Measurements from ENCODE around the gene ARID3A. TPM values are rescaled to one million over a fixed set of nuclear protein-coding genes. Genes with fewer than 3 reads are reported as not detected.

ARID3A gene
- total and polyA plus RNA-seq, 2 experiments from 2014 or later = 2.8 to 8.5 TPM

- in situ Hi-C loops (cut with MboI) = no loop called here
- Histone ChIP-seq H3K36me3 (ENCODE audit: low read depth) (no peaks in the 10 kb centered on the region; the same call in 1 of the 2 replicates), H3K27ac (no peak overlapping the region), H3K9me2 (ENCODE audit: insufficient read depth) (no peaks in the 10 kb centered on the region), H3K4me1 (ENCODE audit: insufficient read depth) (peaks cover 5% of the 10 kb centered on the region; the same call in 1 of the 2 replicates), H3K4me3 (no peak overlapping the region), H4K20me1 (ENCODE audit: insufficient read depth) (no peaks in the 10 kb centered on the region), H3K4me2 (ENCODE audit: unreplicated experiment) (no peak overlapping the region), H3K79me2 (ENCODE audit: insufficient read depth) (peaks cover 100% of the 10 kb centered on the region), H3F3A (ENCODE audit: insufficient read depth) (no peaks in the 10 kb centered on the region), H3K9me3 (ENCODE audit: low read depth) (no peaks in the 10 kb centered on the region), H2AFZ (no peak overlapping the region), H3K27me3 (replicated peaks; ENCODE audit: insufficient read depth) (no peaks in the 10 kb centered on the region), H3K9ac (no peak overlapping the region)
- TF ChIP-seq EZH2phosphoT487 (IDR thresholded peaks at IDR 0.05; ENCODE audit: insufficient read depth, low read depth) (no peak), EZH2 (IDR thresholded peaks at IDR 0.05; ENCODE audit: insufficient read depth, poor library complexity, severe bottlenecking) (no peak)
- no peak for DNase-seq
- WGBS, 2 experiments (ENCODE audit: low coverage in 1 of 2, low lambda C conversion rate in 2 of 2, missing lambda C conversion rate in 2 of 2) = 95 to 98% methylated on average over 6 to 7 of the region's 7 CpGs
Observed at GRCh38 chr19:939922-940321, 14.1 kb downstream of the ARID3A start.

- no peaks in the 10 kb centered on the region for H3K27me3 ChIP-seq (replicated peaks; ENCODE audit: insufficient read depth)
- no peaks in the 10 kb centered on the region; the same call in 1 of the 2 replicates for H3K36me3 ChIP-seq (ENCODE audit: low read depth)
- no peaks in the 10 kb centered on the region for H3F3A ChIP-seq (ENCODE audit: insufficient read depth)
- H4K20me1 ChIP-seq (ENCODE audit: insufficient read depth) = no peaks in the 10 kb centered on the region
- no peak overlapping the region for H2AFZ ChIP-seq
- H3K4me3 ChIP-seq = no peak overlapping the region
- no peak overlapping the region for H3K9ac ChIP-seq
- no peak overlapping the region for H3K4me2 ChIP-seq (ENCODE audit: unreplicated experiment)
- WGBS, 2 experiments (ENCODE audit: low coverage in 1 of 2, low lambda C conversion rate in 2 of 2, missing lambda C conversion rate in 2 of 2) = 86 to 88% methylated on average over 19 to 60 of the region's 64 CpGs
- peaks cover 100% of the 10 kb centered on the region for H3K79me2 ChIP-seq (ENCODE audit: insufficient read depth)
- in situ Hi-C loops (cut with MboI) = no loop called here
- no peaks in the 10 kb centered on the region for H3K9me3 ChIP-seq (ENCODE audit: low read depth)
- no peak for TF ChIP-seq EZH2phosphoT487 (IDR thresholded peaks at IDR 0.05; ENCODE audit: insufficient read depth, low read depth)
- H3K27ac ChIP-seq = no peak overlapping the region
- DNase-seq = no peak
- H3K9me2 ChIP-seq (ENCODE audit: insufficient read depth) = no peaks in the 10 kb centered on the region
- no peaks in the 10 kb centered on the region for H3K4me1 ChIP-seq (ENCODE audit: insufficient read depth)
Observed at GRCh38 chr19:940591-941291, 14.9 kb downstream of the ARID3A start.

GRCh38 chr19:941292-942132 lies 15.7 kb downstream of the ARID3A start:
- Histone ChIP-seq H3K4me1 (ENCODE audit: insufficient read depth) (no peaks in the 10 kb centered on the region), H3K9ac (no peak overlapping the region), H3K9me3 (ENCODE audit: low read depth) (no peaks in the 10 kb centered on the region), H3K36me3 (ENCODE audit: low read depth) (no peaks in the 10 kb centered on the region; the same call in 1 of the 2 replicates), H3K4me2 (ENCODE audit: unreplicated experiment) (no peak overlapping the region), H2AFZ (no peak overlapping the region), H3K27me3 (replicated peaks; ENCODE audit: insufficient read depth) (no peaks in the 10 kb centered on the region), H4K20me1 (ENCODE audit: insufficient read depth) (no peaks in the 10 kb centered on the region), H3K79me2 (ENCODE audit: insufficient read depth) (peaks cover 100% of the 10 kb centered on the region), H3K27ac (no peak overlapping the region), H3K9me2 (ENCODE audit: insufficient read depth) (no peaks in the 10 kb centered on the region), H3F3A (ENCODE audit: insufficient read depth) (no peaks in the 10 kb centered on the region), H3K4me3 (no peak overlapping the region)
- TF ChIP-seq EZH2phosphoT487 (IDR thresholded peaks at IDR 0.05; ENCODE audit: insufficient read depth, low read depth) = no peak
- TF ChIP-seq EZH2 (IDR thresholded peaks at IDR 0.05; ENCODE audit: insufficient read depth, poor library complexity, severe bottlenecking) = no peak
- 93 to 95% methylated on average over 43 to 45 of the region's 45 CpGs for WGBS, 2 experiments (ENCODE audit: low coverage in 1 of 2, low lambda C conversion rate in 2 of 2, missing lambda C conversion rate in 2 of 2)
- in situ Hi-C loops (cut with MboI) = no loop called here
- DNase-seq = no peak

DNA sequence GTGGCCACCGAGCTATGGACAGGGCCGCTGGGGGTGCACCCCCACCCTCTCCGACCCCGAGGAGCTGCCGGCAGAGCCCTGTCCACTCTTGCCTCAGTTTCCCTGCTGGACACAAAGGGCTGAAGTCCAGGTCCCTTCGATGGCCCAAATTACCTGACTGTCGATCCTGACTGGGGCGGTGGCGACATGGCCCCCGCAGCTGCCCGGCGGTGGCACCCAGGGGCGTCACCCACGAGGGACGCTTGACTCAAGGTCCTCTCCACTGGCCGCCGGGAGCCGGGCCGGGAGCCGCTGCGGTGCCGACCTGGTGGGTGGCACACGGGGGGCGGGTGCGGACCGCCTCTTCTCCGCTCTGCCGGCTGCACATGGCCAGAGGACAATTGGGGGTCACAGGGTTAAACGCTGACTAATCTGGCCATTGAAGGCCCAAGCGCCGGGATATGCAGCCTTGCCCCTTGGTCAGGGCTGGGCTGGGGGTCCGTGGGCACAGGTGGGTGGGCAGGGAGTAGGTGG lies 16.4 kb downstream of the ARID3A start:
- Histone ChIP-seq H3K4me2 (ENCODE audit: unreplicated experiment) (no peak overlapping the region), H3K9me3 (ENCODE audit: low read depth) (no peaks in the 10 kb centered on the region), H4K20me1 (ENCODE audit: insufficient read depth) (no peaks in the 10 kb centered on the region), H3K4me1 (ENCODE audit: insufficient read depth) (no peaks in the 10 kb centered on the region), H3K4me3 (no peak overlapping the region), H3K79me2 (ENCODE audit: insufficient read depth) (peaks cover 100% of the 10 kb centered on the region), H3F3A (ENCODE audit: insufficient read depth) (no peaks in the 10 kb centered on the region), H3K9me2 (ENCODE audit: insufficient read depth) (no peaks in the 10 kb centered on the region), H3K36me3 (ENCODE audit: low read depth) (no peaks in the 10 kb centered on the region; the same call in 1 of the 2 replicates), H3K9ac (no peak overlapping the region), H3K27ac (no peak overlapping the region), H2AFZ (no peak overlapping the region), H3K27me3 (replicated peaks; ENCODE audit: insufficient read depth) (no peaks in the 10 kb centered on the region)
- in situ Hi-C loops (cut with MboI) = no loop called here
- DNase-seq = no peak
- no peak for TF ChIP-seq EZH2phosphoT487 (IDR thresholded peaks at IDR 0.05; ENCODE audit: insufficient read depth, low read depth)
- no peak for TF ChIP-seq EZH2 (IDR thresholded peaks at IDR 0.05; ENCODE audit: insufficient read depth, poor library complexity, severe bottlenecking)
- 97% methylated on average over 31 of the region's 32 CpGs for WGBS, 2 experiments (ENCODE audit: low coverage in 1 of 2, low lambda C conversion rate in 2 of 2, missing lambda C conversion rate in 2 of 2)
